Pericardium fibroblast (primary cell): Measurements from ENCODE around the gene ZPR1. TPM values are rescaled to one million over a fixed set of nuclear protein-coding genes. Genes with fewer than 3 reads are reported as not detected.

ENCODE experiments used
- total RNA-seq: library from RNA; depleted of rRNA; stranded (reverse); fragments of >200 nt; gene quantifications from 2 replicates; pipeline ENCODE4 v1.2.3, GENCODE V29; 2015

Gene ZPR1
- 25.9 and 54.7 TPM in 2 replicates for total RNA-seq

GRCh38 chr11:116787786-116788486, at the start of gene ZPR1:
ZPR1 (minus strand) TSS chr11:116788023; CDS start chr11:116787990, 33 bp downstream.

GRCh38 chr11:116829525-116830183, 41.8 kb upstream of the ZPR1 start, which contains the start of gene APOC3:
APOC3 (plus strand) TSS chr11:116829907; CDS start chr11:116830583, 676 bp downstream.

GRCh38 chr11:116823031-116823843, 35.4 kb upstream of the ZPR1 start, which contains the start of gene APOA4:
APOA4 (minus strand) TSS chr11:116823304; CDS start chr11:116823191, 113 bp downstream.

GRCh38 chr11:116791813-116792143, 4.0 kb upstream of the ZPR1 start, which contains the start of gene APOA5:
APOA5 (minus strand) TSS chr11:116791879; CDS start chr11:116791860, 19 bp downstream.

GRCh38 chr11:116772443-116773202, 15.2 kb downstream of the ZPR1 start, which contains the start of gene BUD13:
BUD13 (minus strand) TSS chr11:116772987; CDS start chr11:116772964, 23 bp downstream.

Other genes starting within 250 kb of the ZPR1 start
- 3.7 and 9.3 TPM in 2 replicates for gene BUD13, start 15.0 kb downstream of the ZPR1 start, total RNA-seq
- not detected in 2 replicates for gene APOA5, start 3.9 kb upstream of the ZPR1 start, total RNA-seq
- not detected in 2 replicates for gene APOA4, start 35.3 kb upstream of the ZPR1 start, total RNA-seq
- gene APOC3, start 41.9 kb upstream of the ZPR1 start, total RNA-seq = not detected in 2 replicates
- 6.9 and 27.4 TPM in 2 replicates for gene APOA1, start 49.6 kb upstream of the ZPR1 start, total RNA-seq